SH-SY5Y (cell line): Measurements from ENCODE around the gene CACNA2D4.

ENCODE experiments used
- GATA2 ChIP-seq: IDR thresholded peaks from 2 replicates; pipeline ENCODE4 v1.6.1; 2011; ENCODE audit warnings: mild to moderate bottlenecking, low read depth, low read length
- GATA3 ChIP-seq: IDR thresholded peaks from 2 replicates; pipeline ENCODE4 v1.6.1; 2011; ENCODE audit warnings: low read depth, mild to moderate bottlenecking, low read length, moderate library complexity

GRCh38 chr12:1845427-1845826, 73.0 kb downstream of the CACNA2D4 start:
- no peak for TF ChIP-seq GATA3
- no peak for TF ChIP-seq GATA2
